Testis (tissue), 3 donors: ENCODE results near the gene NLRP12. TPM values are rescaled to one million over a fixed set of nuclear protein-coding genes. Genes with fewer than 3 reads are reported as not detected.
"Not testable (repeated sequence)": the region's sequence is repeated elsewhere in the genome, so short reads cannot be mapped to it uniquely, and the experiment has no call there.

Source experiments
- DNase-seq: peaks from one replicate; pipeline ENCODE4 v3.0.0-alpha.2; 2019
- H3K27ac ChIP-seq, 2 donors: fragments of 200-600 bp; sonication (generic); one replicate each; pipeline ENCODE4 v1.5.1; 2019
- H3K27me3 ChIP-seq: fragments of 200-600 bp; sonication (generic); one replicate; pipeline ENCODE4 v1.5.1; 2019
- H3K36me3 ChIP-seq: fragments of 200-600 bp; sonication (generic); one replicate; pipeline ENCODE4 v1.5.1; 2017; ENCODE audit warnings: low read depth; ENCODE audit errors: missing control alignments
- H3K4me1 ChIP-seq: fragments of 200-600 bp; sonication (generic); one replicate; pipeline ENCODE4 v1.5.1; 2019
- H3K4me3 ChIP-seq, 2 donors: fragments of 200-600 bp; sonication (generic); one replicate each; pipeline ENCODE4 v1.5.1; 2017 to 2019
- H3K9me3 ChIP-seq: fragments of 200-600 bp; sonication (generic); one replicate; pipeline ENCODE4 v1.5.1; 2017
- POLR2A ChIP-seq: fragments of 450-650 bp; IDR thresholded peaks from one replicate; pipeline ENCODE4 v1.6.1; 2017; ENCODE audit warnings: antibody characterized with exemption, mild to moderate bottlenecking, moderate library complexity
- WGBS, 2 donors: methylation state at CpG; one replicate each; pipeline ENCODE4 v1.1.5; 2018; 5-methylcytosine and 5-hydroxymethylcytosine counted together
- intact Hi-C: fragments of 100-400 bp; cut with DNase I; formaldehyde crosslinking; loops from one replicate; pipeline ENCODE4 v1.15.1; 2023; ENCODE audit warnings: low total_unique reads
- microRNA counts, 2 donors: library from miRNA; unstranded; fragments of <30 nt; microRNA quantifications; one replicate each; lab custom pipeline; 2016
- microRNA-seq, 2 donors: library from miRNA; unstranded; fragments of <30 nt; microRNA quantifications; one replicate each; pipeline ENCODE4, GENCODE V29; 2016; ENCODE audit warnings: borderline number of aligned reads in 2 of 2, borderline replicate concordance in 1 of 2
- polyA plus RNA-seq: library from polyadenylated mRNA; stranded (reverse); fragments of 350-450 nt; fragmentation: Illumina TruSeq; extraction: RNeasy Lipid Tissue Mini Kit (QIAGEN cat#74804); gene quantifications from one replicate; pipeline ENCODE4 v1.2.3, GENCODE V29; 2014; ENCODE audit warnings: low read depth, low replicate concordance; ENCODE audit not compliant: insufficient read depth
- small RNA-seq, 2 donors: library from RNA; depleted of rRNA; stranded (forward); fragments of <200 nt; gene quantifications; one replicate each; pipeline ENCODE3, GENCODE V24; 2016
- total RNA-seq, 2 donors: library from RNA; depleted of rRNA; stranded (reverse); fragments of >200 nt; gene quantifications; one replicate each; pipeline ENCODE4 v1.2.3, GENCODE V29; 2016
- TF ChIP-seq, protein P1 (sequence below), 3 experiments: fragments of 450-650 bp in 2 of 3; fragments of 200-600 bp in 1 of 3; sonication (generic) in 1 of 3; IDR thresholded peaks; one replicate each; pipeline ENCODE4 v1.5.1; 2016 to 2019; ENCODE audit warnings: antibody characterized with exemption in 3 of 3, mild to moderate bottlenecking in 2 of 3, moderate library complexity in 1 of 3

NLRP12 gene
- total and polyA plus RNA-seq, 3 donors from 2014 or later: 0.16 to 1.5 TPM; not detected in 1

DNA sequence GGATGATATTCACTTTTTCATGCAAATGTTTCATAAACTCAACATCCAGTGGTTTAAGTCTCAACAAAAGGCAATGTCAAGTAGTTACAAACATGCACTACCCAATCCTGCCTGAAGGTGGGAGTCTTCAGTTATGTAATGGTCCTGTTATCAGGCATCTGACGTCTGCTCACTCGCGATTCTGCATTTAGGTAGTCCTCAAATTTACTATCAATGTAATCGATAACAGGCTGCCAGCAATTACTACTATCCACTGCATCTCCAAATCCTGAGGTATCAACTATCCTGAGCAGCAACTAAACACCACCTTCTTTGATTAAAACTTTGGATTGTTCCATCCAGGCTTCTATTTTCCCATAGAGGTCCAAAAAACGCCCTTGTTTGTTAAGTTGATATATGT is 51.2 kb downstream of the NLRP12 start:
- WGBS, 2 donors: 16 to 26% methylated on average over 5 of the region's 5 CpGs
- TF ChIP-seq, protein P1, sequence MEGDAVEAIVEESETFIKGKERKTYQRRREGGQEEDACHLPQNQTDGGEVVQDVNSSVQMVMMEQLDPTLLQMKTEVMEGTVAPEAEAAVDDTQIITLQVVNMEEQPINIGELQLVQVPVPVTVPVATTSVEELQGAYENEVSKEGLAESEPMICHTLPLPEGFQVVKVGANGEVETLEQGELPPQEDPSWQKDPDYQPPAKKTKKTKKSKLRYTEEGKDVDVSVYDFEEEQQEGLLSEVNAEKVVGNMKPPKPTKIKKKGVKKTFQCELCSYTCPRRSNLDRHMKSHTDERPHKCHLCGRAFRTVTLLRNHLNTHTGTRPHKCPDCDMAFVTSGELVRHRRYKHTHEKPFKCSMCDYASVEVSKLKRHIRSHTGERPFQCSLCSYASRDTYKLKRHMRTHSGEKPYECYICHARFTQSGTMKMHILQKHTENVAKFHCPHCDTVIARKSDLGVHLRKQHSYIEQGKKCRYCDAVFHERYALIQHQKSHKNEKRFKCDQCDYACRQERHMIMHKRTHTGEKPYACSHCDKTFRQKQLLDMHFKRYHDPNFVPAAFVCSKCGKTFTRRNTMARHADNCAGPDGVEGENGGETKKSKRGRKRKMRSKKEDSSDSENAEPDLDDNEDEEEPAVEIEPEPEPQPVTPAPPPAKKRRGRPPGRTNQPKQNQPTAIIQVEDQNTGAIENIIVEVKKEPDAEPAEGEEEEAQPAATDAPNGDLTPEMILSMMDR (IDR thresholded peaks at IDR 0.05): peak in 2 of 3 experiments; percentile 67 to 75
- no peak for TF ChIP-seq POLR2A
- no peaks in the 10 kb centered on the region for H3K9me3 ChIP-seq
- no peaks in the 10 kb centered on the region for H3K36me3 ChIP-seq
- H3K27ac ChIP-seq: no peak overlapping the region
- H3K27me3 ChIP-seq: no peaks in the 10 kb centered on the region
- H3K4me1 ChIP-seq: no peaks in the 10 kb centered on the region
- intact Hi-C loops: no loop called here
- no peak overlapping the region for H3K4me3 ChIP-seq
- DNase-seq: peak; percentile 83

DNA sequence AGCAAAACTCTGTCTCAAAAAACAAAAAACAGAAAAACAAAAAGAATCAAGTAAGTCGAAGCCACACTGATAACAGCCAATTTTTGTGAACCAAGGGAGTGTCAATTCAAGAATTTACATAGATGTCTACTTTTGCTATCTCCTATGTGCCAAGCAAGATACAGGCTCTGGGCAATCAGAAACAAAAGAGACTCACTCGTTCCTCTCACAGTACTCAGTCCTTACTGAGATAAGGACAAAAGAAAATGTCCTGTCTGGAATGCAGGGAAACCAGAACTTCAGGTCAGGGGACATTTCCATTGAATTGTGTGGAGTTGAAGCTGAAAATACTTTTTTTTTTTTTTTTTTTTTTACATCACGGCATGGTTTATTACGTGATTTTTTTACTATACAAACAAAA is 53.0 kb downstream of the NLRP12 start:
- H3K36me3 ChIP-seq: no peaks in the 10 kb centered on the region
- no peaks in the 10 kb centered on the region for H3K4me1 ChIP-seq
- TF ChIP-seq POLR2A: no peak
- no peaks in the 10 kb centered on the region for H3K9me3 ChIP-seq
- intact Hi-C loops: no loop called here
- no peak for DNase-seq
- no peak overlapping the region for H3K27ac ChIP-seq
- no peak overlapping the region for H3K4me3 ChIP-seq
- no peaks in the 10 kb centered on the region for H3K27me3 ChIP-seq
- WGBS, 2 donors: 56 to 57% methylated on average over 4 of the region's 4 CpGs

DNA sequence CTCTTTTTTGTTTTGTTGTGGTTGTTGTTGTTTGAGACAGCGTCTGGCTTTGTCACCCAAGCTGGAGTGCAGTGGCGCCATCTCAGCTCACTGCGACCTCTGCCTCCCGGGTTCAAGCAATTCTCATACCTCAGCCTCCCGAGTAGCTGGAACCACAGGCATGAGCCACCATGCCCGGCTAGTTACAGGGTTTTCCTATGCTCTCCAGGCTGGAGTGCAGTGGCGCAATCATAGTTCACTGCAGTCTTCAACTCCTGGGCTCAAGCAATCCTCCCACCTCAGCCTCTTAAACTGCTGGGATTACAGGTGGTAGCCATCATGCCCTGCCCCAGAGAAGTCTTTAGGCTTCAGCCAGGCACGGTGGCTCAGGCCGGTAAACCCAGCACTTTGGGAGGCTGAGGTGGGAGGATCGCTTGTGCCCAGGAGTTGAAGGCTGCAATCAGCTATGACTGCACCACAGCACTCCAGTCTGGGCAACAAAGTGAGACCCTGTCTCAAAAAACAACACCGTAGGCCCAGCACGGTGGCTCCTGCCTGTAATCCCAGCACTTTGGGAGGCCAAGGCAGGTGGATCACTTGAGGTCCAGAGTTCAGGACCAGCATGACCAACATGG is 54.3 kb downstream of the NLRP12 start:
- H3K4me3 ChIP-seq, H3K27ac ChIP-seq, DNase-seq, intact Hi-C loops, H3K36me3 ChIP-seq, H3K9me3 ChIP-seq, H3K4me1 ChIP-seq, H3K27me3 ChIP-seq: not testable (repeated sequence)
- WGBS, 2 donors: 91 to 94% methylated on average over 8 to 12 of the region's 12 CpGs

DNA sequence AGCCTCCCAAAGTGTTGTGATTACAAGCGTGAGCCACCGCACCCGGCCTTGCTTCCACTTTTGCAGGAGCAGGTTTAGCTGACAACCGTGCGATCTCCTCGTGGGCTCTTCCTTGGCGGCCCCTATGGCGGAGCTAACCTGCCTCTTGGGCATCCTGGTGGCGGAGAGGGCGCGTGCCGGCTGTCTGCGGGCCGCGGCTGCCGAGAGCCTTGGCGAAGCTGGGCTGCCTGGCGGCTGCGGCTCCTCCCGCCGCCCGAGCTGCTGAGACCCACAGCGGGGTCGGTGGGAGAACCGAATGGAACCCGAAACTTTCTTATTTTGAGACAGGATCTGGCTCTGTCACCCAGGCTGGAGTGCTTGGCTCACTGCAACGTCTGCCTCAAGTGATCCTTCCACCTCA is 55.7 kb downstream of the NLRP12 start:
- Histone ChIP-seq H3K27me3 (no peaks in the 10 kb centered on the region), H3K9me3 (no peaks in the 10 kb centered on the region), H3K36me3 (no peaks in the 10 kb centered on the region), H3K4me3 (peak overlapping the region in 1 of 2 donors; percentile 31), H3K27ac (no peak overlapping the region), H3K4me1 (no peaks in the 10 kb centered on the region)
- DNase-seq: no peak
- TF ChIP-seq POLR2A: no peak
- TF ChIP-seq, protein P1 (IDR thresholded peaks at IDR 0.05): no peak
- intact Hi-C loops: no loop called here
- WGBS, 2 donors: 76 to 94% methylated on average over 17 to 27 of the region's 27 CpGs

DNA sequence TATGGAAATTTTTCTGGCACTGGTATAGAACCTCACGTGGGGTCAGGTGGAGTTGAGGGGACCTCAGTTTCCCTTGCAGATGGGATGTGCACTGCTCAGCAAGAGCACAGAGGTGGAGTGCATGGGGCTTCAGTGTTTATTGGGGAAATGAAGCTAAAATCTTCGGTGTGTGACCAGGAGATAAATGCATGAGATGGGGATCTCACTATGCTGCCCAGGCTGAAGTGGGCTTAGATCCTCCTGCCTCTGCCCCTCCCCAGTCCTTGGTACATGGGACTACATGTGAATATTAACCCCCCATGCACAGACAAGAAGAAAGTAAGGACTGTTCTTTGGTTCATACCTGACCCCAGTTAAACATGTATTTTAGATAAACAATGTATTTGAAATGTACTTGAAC is 65.1 kb downstream of the NLRP12 start:
- H3K9me3 ChIP-seq, H3K4me3 ChIP-seq, intact Hi-C loops, DNase-seq, H3K27me3 ChIP-seq, H3K36me3 ChIP-seq, H3K27ac ChIP-seq, H3K4me1 ChIP-seq: not testable (repeated sequence)
- 87 to 91% methylated on average over 2 of the region's 2 CpGs for WGBS, 2 donors

MicroRNA genes within 50 kb of the gene (microRNA counts, 767-probe panel; counts per million panel counts)
- 0 to 152 counts per million in 2 donors for microRNA hsa-miR-371a-3p (lab: Ali Mortazavi, UCI)
- microRNA hsa-miR-371a-5p (lab: Ali Mortazavi, UCI): 0 to 152 counts per million in 2 donors
- microRNA hsa-miR-371b-3p (lab: Ali Mortazavi, UCI): 0 to 152 counts per million in 2 donors
- microRNA hsa-miR-371b-5p (lab: Ali Mortazavi, UCI): 0 to 152 counts per million in 2 donors
- 0 to 152 counts per million in 2 donors for microRNA hsa-miR-372 (lab: Ali Mortazavi, UCI)
- 0 to 152 counts per million in 2 donors for microRNA hsa-miR-373-3p (lab: Ali Mortazavi, UCI)
- microRNA hsa-miR-516a-3p (lab: Ali Mortazavi, UCI): 0 to 152 counts per million in 2 donors
- 0 to 152 counts per million in 2 donors for microRNA hsa-miR-516a-5p (lab: Ali Mortazavi, UCI)
- 0 to 152 counts per million in 2 donors for microRNA hsa-miR-522-3p (lab: Ali Mortazavi, UCI)

Small RNA genes lying within 50 kb of the gene (microRNA-seq; reads per million reads assigned to microRNA genes)
- 0 reads per million in 2 donors for gene MIR1283-2
- 0 reads per million in 2 donors for gene MIR371A
- gene MIR372: 85.5 to 136 reads per million in 2 donors
- gene MIR373: 47.3 to 78.0 reads per million in 2 donors
- gene MIR516A1: 0 reads per million in 2 donors
- gene MIR516A2: 1.4 reads per million in 2 donors
- 157 to 322 reads per million in 2 donors for gene MIR519A1
- gene MIR521-1: 0 to 0.69 reads per million in 2 donors
- 108 to 260 reads per million in 2 donors for gene MIR522
- 2.1 to 3.5 reads per million in 2 donors for gene MIR527

Small RNA genes lying within 50 kb of the gene (small RNA-seq; reads per million reads assigned to genes)
- 0 reads per million in 2 donors for gene AC008753.1
- 0 reads per million in 2 donors for gene MIR1283-2
- gene MIR371A: 0 reads per million in 2 donors
- gene MIR372: 0 reads per million in 2 donors
- 1.2 to 3.5 reads per million in 2 donors for gene MIR373
- gene MIR516A1: 0 reads per million in 2 donors
- gene MIR516A2: 0 reads per million in 2 donors
- gene MIR519A1: 0 reads per million in 2 donors
- 0 reads per million in 2 donors for gene MIR521-1
- 0 reads per million in 2 donors for gene MIR527
- 0 reads per million in 2 donors for gene RNU6-1041P
- gene RNU6-165P: 0 reads per million in 2 donors
- 0 reads per million in 2 donors for gene RNU6-751P
- gene RNU6-982P: 0 reads per million in 2 donors

Other genes with a start within 250 kb of the NLRP12 start
- gene DPRX, start 192.3 kb downstream of the NLRP12 start, total RNA-seq: not detected
- not detected for gene DPRX, start 192.3 kb downstream of the NLRP12 start, polyA plus RNA-seq
- gene MYADM, start 43.6 kb upstream of the NLRP12 start, total RNA-seq: 10 to 100 TPM; 48.7 to 57.8 TPM
- 128 TPM for gene MYADM, start 43.6 kb upstream of the NLRP12 start, polyA plus RNA-seq
- 10 to 100 TPM in 1 of 2 donors, 1 to 10 TPM in 1; 3.7 to 10.6 TPM for gene PRKCG, start 57.9 kb upstream of the NLRP12 start, total RNA-seq
- 4.3 TPM for gene PRKCG, start 57.9 kb upstream of the NLRP12 start, polyA plus RNA-seq
- gene CACNG7, start 85.0 kb upstream of the NLRP12 start, total RNA-seq: under 1 TPM; 0.39 to 0.81 TPM
- 0.53 TPM for gene CACNG7, start 85.0 kb upstream of the NLRP12 start, polyA plus RNA-seq
- under 1 TPM; 0.62 to 0.94 TPM for gene CACNG8, start 138.6 kb upstream of the NLRP12 start, total RNA-seq
- 0.36 TPM for gene CACNG8, start 138.6 kb upstream of the NLRP12 start, polyA plus RNA-seq
- 1 to 10 TPM; 5.3 to 5.5 TPM for gene CACNG6, start 167.3 kb upstream of the NLRP12 start, total RNA-seq
- gene CACNG6, start 167.3 kb upstream of the NLRP12 start, polyA plus RNA-seq: 2.1 TPM
- not detected for gene VSTM1, start 239.6 kb upstream of the NLRP12 start, total RNA-seq
- 1.4 TPM for gene VSTM1, start 239.6 kb upstream of the NLRP12 start, polyA plus RNA-seq